ENCODE data around the gene FZD10. TPM values are rescaled to one million over a fixed set of nuclear protein-coding genes. Genes with fewer than 3 reads are reported as not detected.

The FZD10 gene
- total and polyA plus RNA-seq, 2 of the 8 experiments (the other 6 are each of a cell fraction or from before 2014, with no cell fraction given): 0.11 to 0.60 TPM

DNA sequence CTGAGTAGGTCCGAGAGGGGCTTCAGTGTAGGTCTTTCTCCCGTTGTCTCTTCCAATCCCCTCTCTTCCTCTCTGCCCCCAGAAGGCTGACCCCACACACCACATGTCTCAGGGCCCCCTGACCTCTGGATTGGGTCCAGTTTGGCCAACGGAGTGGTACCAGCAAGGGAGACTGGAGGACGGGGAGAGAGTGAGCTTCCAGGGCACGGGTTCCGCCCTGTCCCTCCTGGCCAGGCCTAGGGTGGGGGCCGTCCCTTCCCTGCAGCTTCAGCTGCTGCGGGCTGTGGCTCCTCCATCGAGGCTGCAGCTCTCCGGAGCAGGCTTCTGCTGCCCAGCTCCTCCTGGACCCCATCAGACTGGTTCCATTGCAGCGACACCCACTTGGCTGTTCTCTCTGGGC lies 17.4 kb downstream of the FZD10 start:
- no peak overlapping the region for H3K18ac ChIP-seq (ENCODE audit: extremely low read depth, low read length)
- no peak overlapping the region for H3K23ac ChIP-seq (ENCODE audit: insufficient read length)
- no peaks in the 10 kb centered on the region for H4K20me1 ChIP-seq (replicated peaks in 1 of 2; ENCODE audit: control insufficient read depth in 1 of 2, insufficient read depth in 2 of 2, low read length in 2 of 2)
- no peaks in the 10 kb centered on the region for H3K23me2 ChIP-seq (ENCODE audit: low read depth, low read length)
- POLR2A ChIA-PET (ENCODE audit: partially characterized antibody): no interaction called here
- H4K91ac ChIP-seq (replicated peaks; ENCODE audit: insufficient read length, low read length): no peak overlapping the region
- no peak overlapping the region for H2BK12ac ChIP-seq (ENCODE audit: low read depth, low read length)
- H3K79me2 ChIP-seq (ENCODE audit: control insufficient read depth in 1 of 2, insufficient read depth in 2 of 2, low read length in 2 of 2): no peaks in the 10 kb centered on the region
- no peak overlapping the region for H2BK15ac ChIP-seq (ENCODE audit: low read length)
- H2BK20ac ChIP-seq (ENCODE audit: low read length): no peak overlapping the region
- CTCF ChIA-PET (ENCODE audit: partially characterized antibody): no interaction called here
- peaks cover 0 to 6% (median 4%) of the 10 kb centered on the region in 4 experiments; a peak in 5 of 7 replicates for H3K4me1 ChIP-seq (replicated peaks in 1 of 4; ENCODE audit: control insufficient read depth in 3 of 4, insufficient read depth in 4 of 4, low read length in 3 of 4)
- no peak overlapping the region for H2BK120ac ChIP-seq (replicated peaks; ENCODE audit: low read depth, low read length)
- H3K9ac ChIP-seq (replicated peaks in 1 of 4; ENCODE audit: extremely low read depth in 1 of 4, low read depth in 3 of 4, low read length in 3 of 4): no peak overlapping the region
- peaks cover 0 to 5% (median 1%) of the 10 kb centered on the region in 4 experiments; a peak in 4 of 7 replicates for H3K27me3 ChIP-seq (replicated peaks in 1 of 4; ENCODE audit: control insufficient read depth in 3 of 4, extremely low read depth in 1 of 4, insufficient read depth in 3 of 4, low read length in 3 of 4)
- H3K36me3 ChIP-seq (ENCODE audit: control insufficient read depth in 2 of 4, insufficient read depth in 4 of 4, low read length in 3 of 4): no peaks in the 10 kb centered on the region; a peak in 1 of 8 replicates
- H3K14ac ChIP-seq (ENCODE audit: insufficient read length): no peak overlapping the region
- H3K27ac ChIP-seq (ENCODE audit: low read depth, low read length): no peak overlapping the region
- H4K5ac ChIP-seq (ENCODE audit: insufficient read length, low read depth, low read length): no peak overlapping the region
- H2BK5ac ChIP-seq (ENCODE audit: low read depth, low read length): no peak overlapping the region
- 92% methylated on average over 11 of the region's 11 CpGs; no CpG with 5 or more reads in 1 of the 2 experiments for WGBS, 2 experiments (ENCODE audit: extremely low coverage in 1 of 2, insufficient coverage in 1 of 2, insufficient read length in 1 of 2, insufficient replicate concordance in 2 of 2, low coverage in 1 of 2, low lambda C conversion rate in 2 of 2, missing lambda C conversion rate in 1 of 2)
- no peak overlapping the region for H4K8ac ChIP-seq (ENCODE audit: extremely low read depth, insufficient read depth, low read length)
- H2AK5ac ChIP-seq (ENCODE audit: low read depth, low read length): no peak overlapping the region
- FAIRE-seq (no peak), DNase-seq (ENCODE audit: low read depth in 1 of 2, low spot score in 2 of 2) (no peak)
- no peak overlapping the region for H3K56ac ChIP-seq (replicated peaks; ENCODE audit: insufficient read length, low read depth, low read length)
- TF ChIP-seq MAFK (IDR thresholded peaks at IDR 0.05; ENCODE audit: low read depth, low read length) (no peak), KDM4A (IDR thresholded peaks at IDR 0.05; ENCODE audit: low read depth, low read length, severe bottlenecking) (no peak), MAX (IDR thresholded peaks at IDR 0.05) (no peak), JUN (IDR thresholded peaks at IDR 0.05; ENCODE audit: low read depth, low read length) (no peak), GABPA (IDR thresholded peaks at IDR 0.05; ENCODE audit: borderline replicate concordance, insufficient read depth, low read length) (no peak), SIRT6 (IDR thresholded peaks at IDR 0.05; ENCODE audit: low read length) (no peak), POU5F1 (IDR thresholded peaks at IDR 0.05; ENCODE audit: low read depth, low read length) (no peak), POLR2AphosphoS5 (IDR thresholded peaks at IDR 0.05; ENCODE audit: low read depth, low read length) (no peak), NANOG (IDR thresholded peaks at IDR 0.05; ENCODE audit: insufficient read depth, low read depth, low read length, poor library complexity, severe bottlenecking) (no peak), SP1 (IDR thresholded peaks at IDR 0.05; ENCODE audit: low read depth, low read length) (no peak), TAF1 (IDR thresholded peaks at IDR 0.05; ENCODE audit: low read depth, low read length) (no peak), ZNF274 (IDR thresholded peaks at IDR 0.05; ENCODE audit: borderline replicate concordance, extremely low read depth, low read length) (no peak), SIN3A (conservative IDR thresholded peaks at IDR 0.05 in 1 of 2, IDR thresholded peaks at IDR 0.05 in 1 of 2; ENCODE audit: low read depth in 1 of 2, low read length in 2 of 2) (no peak)
- no peaks in the 10 kb centered on the region for H3K79me1 ChIP-seq (ENCODE audit: low read depth, low read length)
- no peak overlapping the region for H3K4ac ChIP-seq (replicated peaks; ENCODE audit: insufficient read length, low read depth, low read length)
- no peak overlapping the region for H2AFZ ChIP-seq (ENCODE audit: low read length)
- H3K4me2 ChIP-seq (ENCODE audit: insufficient read depth in 1 of 2, low read depth in 2 of 2, low read length in 2 of 2): no peak overlapping the region; a peak in 1 of 4 replicates
- no peaks in the 10 kb centered on the region for H3K9me3 ChIP-seq (ENCODE audit: insufficient read depth in 2 of 2, low read depth in 1 of 2, low read length in 1 of 2)
- H3K4me3 ChIP-seq (ENCODE audit: extremely low read depth in 1 of 4, insufficient read depth in 2 of 4, low read depth in 3 of 4, low read length in 4 of 4): no peak overlapping the region
